GM10248 (cell line): Measurements from ENCODE around the gene SLC6A13.

ENCODE experiments used
- CTCF ChIA-PET: fragments of 300-600 bp; sonication (Branson Sonifier 250); formaldehyde crosslinking; extraction: SDS; loops from one replicate; lab custom pipeline; 2021; ENCODE audit warnings: antibody characterized with exemption; lab: Yijun Ruan, JAX
- POLR2A ChIA-PET: fragments of 350-650 bp; sonication (Branson Sonifier 250); formaldehyde crosslinking; extraction: SDS; loops from one replicate; lab custom pipeline; 2020; ENCODE audit warnings: antibody characterized with exemption; lab: Yijun Ruan, JAX
- DNase-seq: peaks from one replicate; pipeline ENCODE4 v3.0.0; 2012; ENCODE audit errors: extremely low spot score
- CTCF ChIP-seq: IDR thresholded peaks from 2 replicates; pipeline ENCODE4 v1.5.1; 2012; ENCODE audit warnings: mild to moderate bottlenecking, low read depth; ENCODE audit errors: extremely low read depth, missing control alignments, control extremely low read depth

The SLC6A13 gene

GRCh38 chr12:267581-268482 is 5.2 kb upstream of the SLC6A13 start:
- no peak for TF ChIP-seq CTCF

GRCh38 chr12:265096-265495 is 2.5 kb upstream of the SLC6A13 start:
- ChIA-PET POLR2A (no interaction called here), CTCF (no interaction called here)
- no peak for TF ChIP-seq CTCF
- no peak for DNase-seq

More at GRCh38 chr12:267581-268482, 5.2 kb upstream of the SLC6A13 start:
- ChIA-PET CTCF (interaction anchor here (1.3 to 1.9 kb wide), 2 partner anchors 9 to 48 kb away, joined by 3 to 6 read pairs; no protein-coding TSS in a partner anchor), POLR2A (no interaction called here)
- DNase-seq, result no peak

GRCh38 chr12:264269-264668 is 1.6 kb upstream of the SLC6A13 start:
- TF ChIP-seq CTCF, result no peak
- CTCF ChIA-PET, result no interaction called here
- POLR2A ChIA-PET, result no interaction called here
- no peak for DNase-seq

- TF ChIP-seq CTCF, result no peak
- ChIA-PET CTCF (interaction anchor here (1.6 kb wide), 1 partner anchor 19 kb away, joined by 3 read pairs; no protein-coding TSS in a partner anchor), POLR2A (no interaction called here)
- no peak for DNase-seq
These were observed 938 bp upstream of the SLC6A13 start for GRCh38 chr12:263574-263973.

- DNase-seq, result no peak
- POLR2A ChIA-PET, result no interaction called here
- CTCF ChIA-PET, result interaction anchor here (1.6 kb wide), 1 partner anchor 41 kb away, joined by 4 read pairs; no protein-coding TSS in a partner anchor
- no peak for TF ChIP-seq CTCF
These were observed 523 bp downstream of the SLC6A13 start for GRCh38 chr12:262113-262512.

GRCh38 chr12:257521-258321 is 4.9 kb downstream of the SLC6A13 start:
- CTCF ChIA-PET, result interaction anchor here (1.5 kb wide), 1 partner anchor 16 kb away, joined by 4 read pairs; no protein-coding TSS in a partner anchor
- POLR2A ChIA-PET, result no interaction called here
- TF ChIP-seq CTCF, result no peak
- no peak for DNase-seq
